Measurements from ENCODE around the gene FGF5.

GRCh38 chr4:80302616-80303223, 36.3 kb downstream of the FGF5 start:
- no peak for TF ChIP-seq CTCF (IDR thresholded peaks at IDR 0.05)
- no peak for TF ChIP-seq POLR2A (IDR thresholded peaks at IDR 0.05)

All from lower leg skin (tissue), 3 donors.